SK-N-SH (cell line): ENCODE measurements around the gene POM121L2. TPM values are rescaled to one million over a fixed set of nuclear protein-coding genes. Genes with fewer than 3 reads are reported as not detected.
A peak's percentile ranks its signal among the peaks of the same experiment; 100 is the strongest.

ENCODE experiments used
- CTCF ChIA-PET: fragments of 300-600, 350-600 bp; formaldehyde crosslinking; extraction: SDS; loops from one replicate; lab custom pipeline; 2021; lab: Yijun Ruan, JAX
- POLR2A ChIA-PET: fragments of 350-600 bp; sonication (Branson Sonifier 250); formaldehyde crosslinking; extraction: SDS; loops from one replicate; lab custom pipeline; 2020; ENCODE audit warnings: antibody characterized with exemption, inconsistent platforms; lab: Yijun Ruan, JAX
- DNase-seq: peaks from one replicate; pipeline ENCODE4 v3.0.0; 2012
- H2AFZ ChIP-seq: fragments of 200-600 bp; sonication (generic); 2 replicates; pipeline ENCODE4 v1.8.1; 2016; ENCODE audit warnings: antibody characterized with exemption, mild to moderate bottlenecking, low read depth
- H3F3A ChIP-seq: fragments of 200-600 bp; sonication (generic); replicated peaks from 2 replicates; pipeline ENCODE3; 2016; ENCODE audit warnings: antibody characterized with exemption, mild to moderate bottlenecking; ENCODE audit not compliant: insufficient read depth
- H3K27ac ChIP-seq, 2 experiments: fragments of 200-500 bp in 1 of 2; fragments of 200-600 bp in 1 of 2; sonication (Bioruptor generic) in 1 of 2; sonication (generic), shearing (Covaris generic) in 1 of 2; 2 replicates each; pipeline versions ENCODE4 v1.5.1 to v1.6.1; 2014 to 2016; ENCODE audit warnings: low read depth in 2 of 2, inconsistent platforms in 1 of 2, low read length in 1 of 2, mild to moderate bottlenecking in 1 of 2, mixed read lengths in 1 of 2
- H3K27me3 ChIP-seq: fragments of 200-600 bp; sonication (generic), shearing (Covaris generic); 2 replicates; pipeline ENCODE4 v1.6.1; 2016; ENCODE audit warnings: mixed run types; ENCODE audit not compliant: insufficient read depth
- H3K36me3 ChIP-seq, 2 experiments: fragments of 200-500 bp in 1 of 2; fragments of 200-600 bp in 1 of 2; sonication (Bioruptor generic) in 1 of 2; sonication (generic) in 1 of 2; replicated peaks in 1 of 2; 2 replicates each; pipeline versions ENCODE3 to v1.5.1; 2014 to 2016; ENCODE audit warnings: low read length in 1 of 2, mild to moderate bottlenecking in 1 of 2; ENCODE audit not compliant: insufficient read depth in 2 of 2, control insufficient read depth in 1 of 2
- H3K4me1 ChIP-seq, 2 experiments: fragments of 200-500 bp in 1 of 2; fragments of 200-600 bp in 1 of 2; sonication (Bioruptor generic) in 1 of 2; sonication (generic), shearing (Covaris generic) in 1 of 2; 2 replicates each; pipeline versions ENCODE4 v1.5.1 to v1.6.1; 2014 to 2016; ENCODE audit warnings: low read depth in 1 of 2, low read length in 1 of 2, mixed run types in 1 of 2; ENCODE audit not compliant: insufficient read depth in 2 of 2, control insufficient read depth in 1 of 2
- H3K4me2 ChIP-seq: fragments of 200-600 bp; sonication (generic), shearing (Covaris generic); 2 replicates; pipeline ENCODE4 v1.6.1; 2017; ENCODE audit warnings: mixed run types
- H3K4me3 ChIP-seq, 2 experiments: fragments of 200-500 bp in 1 of 2; fragments of 200-600 bp in 1 of 2; sonication (Bioruptor generic) in 1 of 2; sonication (generic), shearing (Covaris generic) in 1 of 2; 2 replicates each; pipeline versions ENCODE4 v1.5.1 to v1.8.1; 2014 to 2016; ENCODE audit warnings: low read depth in 2 of 2, inconsistent platforms in 1 of 2, low read length in 1 of 2, mild to moderate bottlenecking in 1 of 2, mixed read lengths in 1 of 2, moderate library complexity in 1 of 2
- H3K79me2 ChIP-seq: fragments of 200-600 bp; sonication (generic); 2 replicates; pipeline ENCODE4 v1.8.1; 2017; ENCODE audit warnings: mild to moderate bottlenecking; ENCODE audit not compliant: insufficient read depth
- H3K9ac ChIP-seq: fragments of 200-600 bp; sonication (generic); 2 replicates; pipeline ENCODE4 v1.6.1; 2017; ENCODE audit warnings: mixed run types
- H3K9me2 ChIP-seq: fragments of 200-600 bp; sonication (generic); 2 replicates; pipeline ENCODE4 v1.6.1; 2017; ENCODE audit warnings: mixed run types
- H3K9me3 ChIP-seq: fragments of 200-600 bp; sonication (generic); 2 replicates; pipeline ENCODE4 v1.6.1; 2017; ENCODE audit warnings: mixed run types, mild to moderate bottlenecking, moderate library complexity
- H4K20me1 ChIP-seq: fragments of 200-600 bp; sonication (generic); 2 replicates; pipeline ENCODE4 v1.6.1; 2017; ENCODE audit warnings: mild to moderate bottlenecking, mixed run types; ENCODE audit not compliant: insufficient read depth
- CHD2 ChIP-seq: fragments of 150-350 bp; IDR thresholded peaks from 2 replicates; pipeline ENCODE4 v1.6.1; 2018; ENCODE audit warnings: low read length; ENCODE audit not compliant: partially characterized antibody
- EP300 ChIP-seq, 2 experiments: IDR thresholded peaks; 2 replicates each; pipeline versions ENCODE4 v1.4.0 to v1.6.1; 2012; ENCODE audit warnings: borderline replicate concordance in 1 of 2, low read depth in 1 of 2, low read length in 1 of 2
- EZH2phosphoT487 ChIP-seq: fragments of 200-600 bp; sonication (generic); IDR thresholded peaks from 2 replicates; pipeline ENCODE4 v1.6.1; 2017; ENCODE audit warnings: low read depth, mixed run types, mild to moderate bottlenecking, antibody characterized with exemption, moderate library complexity, borderline replicate concordance
- FOSL2 ChIP-seq: IDR thresholded peaks from 2 replicates; pipeline ENCODE4 v1.4.0; 2012; ENCODE audit warnings: low read depth, mild to moderate bottlenecking, moderate library complexity, borderline replicate concordance
- GATA2 ChIP-seq: sonication (generic); formaldehyde crosslinking; IDR thresholded peaks from 2 replicates; pipeline ENCODE4 v1.5.0; 2020; ENCODE audit warnings: mild to moderate bottlenecking, missing genetic modification reagents
- MEF2A ChIP-seq: IDR thresholded peaks from 2 replicates; pipeline ENCODE4 v1.4.0; 2012; ENCODE audit warnings: low read depth, borderline replicate concordance
- NRF1 ChIP-seq: IDR thresholded peaks from 2 replicates; pipeline ENCODE4 v1.6.1; 2012; ENCODE audit warnings: low read depth, mild to moderate bottlenecking, low read length
- RAD21 ChIP-seq: IDR thresholded peaks from 2 replicates; pipeline ENCODE4 v1.6.1; 2012; ENCODE audit warnings: mild to moderate bottlenecking, low read length
- RFX5 ChIP-seq: IDR thresholded peaks from 2 replicates; pipeline ENCODE4 v1.6.1; 2012; ENCODE audit warnings: mild to moderate bottlenecking, improper control_type of control experiment, low read length
- TCF12 ChIP-seq: IDR thresholded peaks from 2 replicates; pipeline ENCODE4 v1.4.0; 2012
- TEAD4 ChIP-seq: IDR thresholded peaks from 2 replicates; pipeline ENCODE4 v1.4.0; 2012; ENCODE audit warnings: mild to moderate bottlenecking, borderline replicate concordance; ENCODE audit not compliant: insufficient read depth
- USF1 ChIP-seq: IDR thresholded peaks from 2 replicates; pipeline ENCODE4 v1.4.0; 2012; ENCODE audit warnings: low read depth, borderline replicate concordance
- WGBS: methylation state at CpG from one replicate; pipeline ENCODE4 v1.1.6; 2017; ENCODE audit warnings: low lambda C conversion rate; 5-methylcytosine and 5-hydroxymethylcytosine counted together
- polyA plus RNA-seq, 3 experiments: library from polyadenylated mRNA; depleted of rRNA; stranded (reverse); fragments of >200 nt; gene quantifications; 2 replicates each; pipeline ENCODE4 v1.2.3, GENCODE V29; 2012

POM121L2 gene
- polyA plus RNA-seq, 1 of the 3 experiments (the other 2 are of a cell fraction) = not detected

- no peak overlapping the region for H3K9ac ChIP-seq
- DNase-seq = no peak
- TF ChIP-seq EZH2phosphoT487 (0 out of 2 replicates have a peak, but pooled peaks have one; percentile 64), GATA2 (CRISPR knock-in tag) (no peak)
- TF ChIP-seq, all 33 proteins: peak for 1
- 9% methylated on average over 31 of the region's 33 CpGs for WGBS
- H3K4me1 ChIP-seq = no peaks in the 10 kb centered on the region
- H3K36me3 ChIP-seq = no peaks in the 10 kb centered on the region
- no peak overlapping the region for H3K4me3 ChIP-seq
- H3K27ac ChIP-seq = no peak overlapping the region
- CTCF ChIA-PET = interaction anchor here (0.7 to 1.1 kb wide), 2 partner anchors 10 to 231 kb away, joined by 3 to 4 read pairs; no protein-coding TSS in a partner anchor
- H3K9me3 ChIP-seq = no peaks in the 10 kb centered on the region
- H3K27me3 ChIP-seq = peaks cover 84% of the 10 kb centered on the region
- no peak overlapping the region for H2AFZ ChIP-seq
- no peak overlapping the region for H3K4me2 ChIP-seq
- H4K20me1 ChIP-seq = no peaks in the 10 kb centered on the region
- no peaks in the 10 kb centered on the region for H3F3A ChIP-seq
- H3K9me2 ChIP-seq = no peaks in the 10 kb centered on the region
- POLR2A ChIA-PET = no interaction called here
- no peaks in the 10 kb centered on the region for H3K79me2 ChIP-seq
Observed at GRCh38 chr6:27288136-27289044, 23.7 kb downstream of the POM121L2 start.

GRCh38 chr6:27287751-27288135 lies 24.3 kb downstream of the POM121L2 start:
- H4K20me1 ChIP-seq = no peaks in the 10 kb centered on the region
- H2AFZ ChIP-seq = no peak overlapping the region
- ChIA-PET POLR2A (no interaction called here), CTCF (interaction anchor here (0.7 kb wide), 1 partner anchor 9 kb away, joined by 3 read pairs; no protein-coding TSS in a partner anchor)
- H3K79me2 ChIP-seq = no peaks in the 10 kb centered on the region
- TF ChIP-seq USF1 (no peak), CHD2 (no peak), RAD21 (no peak), RFX5 (no peak), FOSL2 (no peak), EP300 (IDR thresholded peaks at IDR 0.05; ENCODE audit: borderline replicate concordance in 1 of 2, low read depth in 1 of 2, low read length in 1 of 2) (no peak), GATA2 (CRISPR knock-in tag) (no peak), TEAD4 (no peak), MEF2A (no peak), NRF1 (no peak), TCF12 (no peak)
- H3K4me2 ChIP-seq = no peak overlapping the region
- no peak overlapping the region for H3K4me3 ChIP-seq
- DNase-seq = no peak
- H3K4me1 ChIP-seq = no peaks in the 10 kb centered on the region
- H3K9me3 ChIP-seq = no peaks in the 10 kb centered on the region
- H3K27ac ChIP-seq = no peak overlapping the region
- H3K9me2 ChIP-seq = no peaks in the 10 kb centered on the region
- no peaks in the 10 kb centered on the region for H3F3A ChIP-seq
- H3K36me3 ChIP-seq = no peaks in the 10 kb centered on the region
- no peak overlapping the region for H3K9ac ChIP-seq
- WGBS = 4% methylated on average over 8 of the region's 8 CpGs
- H3K27me3 ChIP-seq = peaks cover 90% of the 10 kb centered on the region
